GM12878 (cell line): Measurements from ENCODE around the gene ANKRD11. TPM values are rescaled to one million over a fixed set of nuclear protein-coding genes. Genes with fewer than 3 reads are reported as not detected.

Source experiments
- ATF7 ChIP-seq: fragments of 450-650 bp; IDR thresholded peaks from 2 replicates; pipeline ENCODE4 v1.6.1; 2016; ENCODE audit warnings: low read depth, mild to moderate bottlenecking
- BCL11A ChIP-seq: IDR thresholded peaks from 2 replicates; pipeline ENCODE4 v1.6.1; 2011; ENCODE audit warnings: low read depth, low read length
- BCL3 ChIP-seq: IDR thresholded peaks from 2 replicates; pipeline ENCODE4 v1.6.1; 2011; ENCODE audit warnings: borderline replicate concordance, low read depth, mild to moderate bottlenecking, moderate library complexity, low read length; ENCODE audit not compliant: insufficient read depth, poor library complexity, severe bottlenecking
- BHLHE40 ChIP-seq, 2 experiments: fragments of 450-650 bp in 1 of 2; IDR thresholded peaks; 2 replicates each; pipeline ENCODE4 v1.6.1; 2011 to 2017; ENCODE audit warnings: low read depth in 2 of 2, borderline replicate concordance in 1 of 2, improper control_type of control experiment in 1 of 2, low read length in 1 of 2, mild to moderate bottlenecking in 1 of 2
- BRCA1 ChIP-seq: IDR thresholded peaks from 2 replicates; pipeline ENCODE4 v1.6.1; 2011; ENCODE audit warnings: low read depth, low read length, improper control_type of control experiment
- CHD4 ChIP-seq: fragments of 200-600 bp; sonication (generic); IDR thresholded peaks from 2 replicates; pipeline ENCODE4 v1.6.1; 2016; ENCODE audit warnings: mild to moderate bottlenecking
- CREB1 ChIP-seq: IDR thresholded peaks from 2 replicates; pipeline ENCODE4 v1.6.1; 2012; ENCODE audit warnings: low read depth, mild to moderate bottlenecking, inconsistent platforms
- CREM ChIP-seq: IDR thresholded peaks from 2 replicates; pipeline ENCODE4 v1.6.1; 2014; ENCODE audit warnings: antibody characterized with exemption, low read depth
- EED ChIP-seq: sonication (generic); IDR thresholded peaks from 2 replicates; pipeline ENCODE4 v1.6.1; 2016; ENCODE audit warnings: antibody characterized with exemption, low read depth
- ELK1 ChIP-seq: IDR thresholded peaks from 2 replicates; pipeline ENCODE4 v1.6.1; 2012; ENCODE audit warnings: low read depth, low read length, improper control_type of control experiment
- IRF4 ChIP-seq: IDR thresholded peaks from 2 replicates; pipeline ENCODE4 v1.6.1; 2011; ENCODE audit warnings: low read depth, low read length
- MEF2A ChIP-seq: IDR thresholded peaks from 2 replicates; pipeline ENCODE4 v1.6.1; 2011; ENCODE audit warnings: low read depth, mild to moderate bottlenecking, low read length, moderate library complexity; ENCODE audit not compliant: insufficient read depth
- MEF2B ChIP-seq: fragments of 450-650 bp; IDR thresholded peaks from 2 replicates; pipeline ENCODE4 v1.6.1; 2018; ENCODE audit warnings: mild to moderate bottlenecking, moderate library complexity; ENCODE audit not compliant: partially characterized antibody, poor library complexity, severe bottlenecking
- MXI1 ChIP-seq: fragments of 150-350 bp; IDR thresholded peaks from 2 replicates; pipeline ENCODE4 v1.6.1; 2011; ENCODE audit warnings: low read depth, mild to moderate bottlenecking, inconsistent platforms, low read length, improper control_type of control experiment
- NFIC ChIP-seq: IDR thresholded peaks from 2 replicates; pipeline ENCODE4 v1.6.1; 2012; ENCODE audit warnings: low read depth, mild to moderate bottlenecking, inconsistent platforms, low read length, moderate library complexity
- POLR2AphosphoS5 ChIP-seq: IDR thresholded peaks from 2 replicates; pipeline ENCODE4 v1.6.1; 2011; ENCODE audit warnings: mild to moderate bottlenecking, low read length, inconsistent platforms
- PRDM15 ChIP-seq: fragments of 450-650 bp; formaldehyde crosslinking; IDR thresholded peaks from 2 replicates; pipeline ENCODE4 v1.4.0; 2020; ENCODE audit warnings: mild to moderate bottlenecking, moderate library complexity
- RAD51 ChIP-seq: fragments of 450-650 bp; IDR thresholded peaks from 2 replicates; pipeline ENCODE4 v1.6.1; 2016; ENCODE audit warnings: moderate library complexity, mild to moderate bottlenecking, inconsistent platforms
- RUNX3 ChIP-seq: IDR thresholded peaks from 2 replicates; pipeline ENCODE4 v1.6.1; 2012; ENCODE audit warnings: low read length, inconsistent platforms
- SKIL ChIP-seq: fragments of 450-650 bp; IDR thresholded peaks from 2 replicates; pipeline ENCODE4 v1.6.1; 2017; ENCODE audit warnings: mild to moderate bottlenecking, low read depth, inconsistent platforms; ENCODE audit not compliant: poor library complexity, severe bottlenecking
- TCF3 ChIP-seq: IDR thresholded peaks from 2 replicates; pipeline ENCODE4 v1.6.1; 2012; ENCODE audit warnings: low read depth, mild to moderate bottlenecking, low read length, borderline replicate concordance; ENCODE audit not compliant: insufficient read depth
- YBX1 ChIP-seq: fragments of 450-650 bp; IDR thresholded peaks from 2 replicates; pipeline ENCODE4 v1.6.1; 2016; ENCODE audit warnings: antibody characterized with exemption
- ZSCAN29 ChIP-seq: fragments of 450-650 bp; IDR thresholded peaks from 2 replicates; pipeline ENCODE4 v1.6.1; 2017; ENCODE audit warnings: mild to moderate bottlenecking, moderate library complexity
- polyA plus RNA-seq, 11 experiments: library from polyadenylated mRNA; depleted of rRNA in 4 of 11; unstranded in 6 of 11; stranded (reverse) in 5 of 11; fragments of >200 nt; fragmentation: Nextera tagmentation in 4 of 11; fragmentation: Illumina TruSeq in 1 of 11; extraction: Ambion mirVana in 4 of 11; extraction: Trizol in 1 of 11; gene quantifications; 1 replicate in 1 of 11; 2 replicates in 10 of 11; pipeline versions ENCODE4 v1.2.1 to v1.2.3, GENCODE V29; 2011 to 2016; ENCODE audit warnings: inconsistent platforms in 2 of 11, missing spikeins in 2 of 11, low read depth in 1 of 11
- total RNA-seq, 4 experiments: library from RNA; depleted of rRNA in 3 of 4; stranded (reverse); fragments of >200 nt in 3 of 4; fragmentation: Illumina TruSeq in 1 of 4; extraction: Trizol in 1 of 4; gene quantifications; 2 replicates each; pipeline versions ENCODE4 v1.2.1 to v1.2.3, GENCODE V29; 2013 to 2021

The ANKRD11 gene
- total and polyA plus RNA-seq, 10 of the 15 experiments (the other 5 are each of a cell fraction or from before 2014, with no cell fraction given): 5.1 to 103 (median 27.4) TPM

- no peak for TF ChIP-seq ELK1
- peak; percentile 81 for TF ChIP-seq MXI1
- 0 out of 2 replicates have a peak, but pooled peaks have one; percentile 20 for TF ChIP-seq NFIC
- TF ChIP-seq MEF2A: 0 out of 2 replicates have a peak, but pooled peaks have one; percentile 49
- TF ChIP-seq CREM: 0 out of 2 replicates have a peak, but pooled peaks have one; percentile 7
- 0 out of 2 replicates have a peak, but pooled peaks have one; percentile 17 for TF ChIP-seq EED
- TF ChIP-seq YBX1: no peak
- peak; percentile 36; the same call in 1 of the 2 replicates for TF ChIP-seq POLR2AphosphoS5
- TF ChIP-seq BRCA1: no peak
- TF ChIP-seq BCL11A: 0 out of 2 replicates have a peak, but pooled peaks have one; percentile 38
- TF ChIP-seq IRF4: 0 out of 2 replicates have a peak, but pooled peaks have one; percentile 3
- TF ChIP-seq BHLHE40 (IDR thresholded peaks at IDR 0.05; ENCODE audit: borderline replicate concordance in 1 of 2, low read depth in 2 of 2, low read length in 1 of 2): peak; percentile 36 to 62; a peak in 1 of 4 replicates
- TF ChIP-seq RAD51: peak; percentile 48; the same call in 1 of the 2 replicates
- TF ChIP-seq SKIL: peak; percentile 48
- TF ChIP-seq MEF2B: peak; percentile 68
- TF ChIP-seq ZSCAN29: no peak
- no peak for TF ChIP-seq TCF3
- TF ChIP-seq RUNX3: peak; percentile 20
- 0 out of 2 replicates have a peak, but pooled peaks have one; percentile 38 for TF ChIP-seq ATF7
- TF ChIP-seq BCL3: no peak
- TF ChIP-seq CHD4: no peak
- no peak for TF ChIP-seq PRDM15 (CRISPR knock-in tag)
- no peak for TF ChIP-seq CREB1
These were observed 13.5 kb downstream of the ANKRD11 start (continued) for GRCh38 chr16:89476811-89477261.
